Measurements from ENCODE around the gene CIDEA. TPM values are rescaled to one million over a fixed set of nuclear protein-coding genes. Genes with fewer than 3 reads are reported as not detected.

The CIDEA gene
- total RNA-seq, 1 donor from 2014 or later = not detected

DNA sequence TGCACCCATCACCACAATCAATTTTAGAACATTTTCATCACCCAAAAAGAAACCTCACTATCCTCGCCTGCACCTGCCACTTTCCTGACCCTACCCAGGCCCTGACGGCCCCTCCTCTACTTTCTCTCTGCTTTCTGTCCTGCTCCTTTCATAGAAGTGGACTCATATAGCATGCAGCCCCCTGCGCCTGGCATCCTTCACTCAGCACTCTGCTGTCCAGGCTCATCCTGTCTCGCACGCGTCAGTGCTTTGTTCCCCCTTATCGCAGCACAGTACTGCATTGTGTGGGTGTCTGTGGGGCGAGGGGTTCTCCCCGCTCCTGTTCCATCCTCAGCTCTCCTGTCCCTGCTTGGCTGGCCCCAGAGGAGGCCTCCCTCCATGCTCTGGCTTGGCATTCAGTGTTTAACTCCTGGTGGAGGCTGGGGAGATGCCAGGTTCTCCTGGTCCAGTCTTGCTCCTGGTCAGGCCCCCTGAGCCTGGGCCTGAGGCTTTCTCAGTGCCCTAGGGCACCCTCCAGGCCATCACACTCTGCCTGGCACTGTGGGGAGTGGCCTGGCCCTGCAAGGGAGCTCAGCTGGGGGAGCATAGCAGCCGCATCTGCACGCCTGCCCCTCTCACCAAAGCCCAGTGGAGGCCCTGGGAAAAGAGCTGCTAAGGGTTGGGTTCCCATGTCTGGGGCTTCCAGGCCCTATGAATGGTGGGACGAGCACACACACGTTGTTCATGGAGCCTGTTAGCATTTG is 47.3 kb downstream of the CIDEA start:
- no peaks in the 10 kb centered on the region for H3K4me1 Mint-ChIP-seq
- intact Hi-C loops (cut with micrococcal nuclease) = no loop called here
- CTCF ChIA-PET = no interaction called here
- DNase-seq (no peak), ATAC-seq (ENCODE audit: low read depth) (no peak)
- H3K9me3 Mint-ChIP-seq = no peaks in the 10 kb centered on the region
- H3K4me3 Mint-ChIP-seq = no peak overlapping the region
- POLR2A ChIA-PET = no interaction called here
- peaks cover 17% of the 10 kb centered on the region for H3K27me3 Mint-ChIP-seq
- H3K36me3 Mint-ChIP-seq (ENCODE audit: low read depth) = no peaks in the 10 kb centered on the region
- H3K27ac Mint-ChIP-seq = no peak overlapping the region
- TF ChIP-seq CTCF (IDR thresholded peaks at IDR 0.05) = no peak

GRCh38 chr18:12302391-12303147 is 48.4 kb downstream of the CIDEA start:
- CTCF ChIA-PET = no interaction called here
- TF ChIP-seq CTCF (IDR thresholded peaks at IDR 0.05) = no peak
- DNase-seq (no peak), ATAC-seq (ENCODE audit: low read depth) (no peak)
- Mint-ChIP-seq H3K4me1 (peaks cover 11% of the 10 kb centered on the region), H3K9me3 (no peaks in the 10 kb centered on the region), H3K4me3 (no peak overlapping the region), H3K36me3 (ENCODE audit: low read depth) (no peaks in the 10 kb centered on the region), H3K27ac (no peak overlapping the region), H3K27me3 (peaks cover 20% of the 10 kb centered on the region)
- intact Hi-C loops (cut with micrococcal nuclease) = no loop called here
- POLR2A ChIA-PET = no interaction called here

DNA sequence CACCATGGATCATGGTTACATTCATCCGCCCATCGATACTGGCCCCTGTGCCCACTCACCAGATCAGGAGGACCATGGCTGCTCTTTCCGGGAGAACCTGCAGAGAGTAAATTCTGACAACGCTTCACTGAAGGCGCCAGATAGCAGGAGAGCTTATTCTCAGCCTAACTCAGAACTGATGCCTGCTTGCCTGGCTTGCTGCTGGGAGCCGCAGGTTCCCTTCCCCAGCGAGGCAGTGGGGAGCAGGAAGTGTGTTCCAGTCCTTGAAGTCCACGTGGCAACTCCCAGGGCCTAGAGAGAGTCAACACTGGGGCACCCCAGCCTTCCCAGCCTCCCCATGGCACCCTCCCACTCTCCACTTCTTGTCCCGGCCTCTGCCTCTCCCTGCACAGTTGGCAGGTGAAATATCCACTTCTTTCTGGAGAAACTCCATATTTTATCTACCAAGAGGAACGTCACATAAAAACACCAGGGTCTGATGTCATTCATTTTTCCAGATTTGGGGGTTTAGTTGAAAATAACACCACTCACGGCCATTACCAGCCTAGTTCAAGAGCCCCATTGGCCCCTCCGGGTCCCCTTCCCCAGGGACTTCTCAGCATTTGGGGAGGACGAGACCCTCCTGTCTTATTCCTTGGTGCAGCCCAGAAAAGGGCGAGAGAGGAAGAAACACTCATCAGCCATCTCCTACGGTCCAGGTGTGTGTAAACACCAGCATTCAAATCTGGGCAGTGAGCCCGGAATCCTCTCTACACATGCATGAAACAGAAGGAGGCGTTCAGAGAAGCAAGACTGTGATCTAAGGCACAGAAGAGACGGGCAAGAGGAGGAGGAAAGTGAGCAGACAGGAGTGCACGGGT is 50.4 kb downstream of the CIDEA start:
- ChIA-PET CTCF (no interaction called here), POLR2A (no interaction called here)
- Mint-ChIP-seq H3K4me3 (no peak overlapping the region), H3K9me3 (no peaks in the 10 kb centered on the region), H3K36me3 (ENCODE audit: low read depth) (no peaks in the 10 kb centered on the region), H3K27me3 (peaks cover 20% of the 10 kb centered on the region), H3K27ac (no peak overlapping the region), H3K4me1 (peaks cover 18% of the 10 kb centered on the region)
- ATAC-seq (ENCODE audit: low read depth) = no peak
- no peak for TF ChIP-seq CTCF (IDR thresholded peaks at IDR 0.05)
- intact Hi-C loops (cut with micrococcal nuclease) = loop anchor here (5.0 kb wide), 4 partner anchors 322 to 1308 kb away; partner anchors contain the start of genes IMPA2, PTPN2 and SEH1L
- no peak for DNase-seq

- no peak for DNase-seq
- CTCF ChIA-PET = no interaction called here
- TF ChIP-seq CTCF (IDR thresholded peaks at IDR 0.05) = no peak
- intact Hi-C loops (cut with micrococcal nuclease) = loop anchor here (5.0 kb wide), 4 partner anchors 323 to 1307 kb away; partner anchors contain the start of genes IMPA2, PTPN2 and SEH1L
- H3K4me1 Mint-ChIP-seq = peaks cover 21% of the 10 kb centered on the region
- peaks cover 20% of the 10 kb centered on the region for H3K27me3 Mint-ChIP-seq
- H3K36me3 Mint-ChIP-seq (ENCODE audit: low read depth) = no peaks in the 10 kb centered on the region
- H3K27ac Mint-ChIP-seq = no peak overlapping the region
- H3K9me3 Mint-ChIP-seq = no peaks in the 10 kb centered on the region
- POLR2A ChIA-PET = no interaction called here
- H3K4me3 Mint-ChIP-seq = no peak overlapping the region
- ATAC-seq (ENCODE audit: low read depth) = no peak
Observed at GRCh38 chr18:12305211-12305610, 51.0 kb downstream of the CIDEA start.
